Spleen (tissue), 11 donors: ENCODE results near the gene NUDT9. TPM values are rescaled to one million over a fixed set of nuclear protein-coding genes. Genes with fewer than 3 reads are reported as not detected.
"Not testable (repeated sequence)": the region's sequence is repeated elsewhere in the genome, so short reads cannot be mapped to it uniquely, and the experiment has no call there.

Experiments used
- DNase-seq: peaks from one replicate; pipeline ENCODE4 v3.0.0-alpha.2; 2020
- H3K27ac ChIP-seq, 8 donors: fragments of 200-600 bp; sonication (generic) in 7 of 8; 1 replicate in 4 of 8; 2 replicates in 4 of 8; pipeline versions ENCODE4 v1.5.0 to v1.8.0; 2016 to 2021; ENCODE audit warnings: inconsistent platforms in 4 of 8, mild to moderate bottlenecking in 4 of 8, moderate library complexity in 1 of 8
- H3K27me3 ChIP-seq, 7 donors: fragments of 200-600 bp; sonication (generic) in 6 of 7; replicated peaks in 1 of 7; 1 replicate in 4 of 7; 2 replicates in 3 of 7; pipeline versions ENCODE4 v1.5.0 to v1.8.0; 2016 to 2021; ENCODE audit warnings: inconsistent platforms in 3 of 7, mild to moderate bottlenecking in 1 of 7
- H3K36me3 ChIP-seq, 6 donors: fragments of 200-600 bp; sonication (generic) in 5 of 6; 1 replicate in 4 of 6; 2 replicates in 2 of 6; pipeline versions ENCODE4 v1.5.0 to v1.8.0; 2016 to 2021; ENCODE audit warnings: inconsistent platforms in 2 of 6
- H3K4me1 ChIP-seq, 6 donors: fragments of 200-600 bp; sonication (generic) in 5 of 6; 1 replicate in 3 of 6; 2 replicates in 3 of 6; pipeline versions ENCODE4 v1.5.0 to v1.8.0; 2016 to 2021; ENCODE audit warnings: inconsistent platforms in 3 of 6
- H3K4me3 ChIP-seq, 8 donors: fragments of 200-600 bp; sonication (generic) in 7 of 8; 1 replicate in 4 of 8; 2 replicates in 4 of 8; pipeline versions ENCODE4 v1.5.0 to v1.8.0; 2016 to 2021; ENCODE audit warnings: inconsistent platforms in 4 of 8, mild to moderate bottlenecking in 4 of 8, moderate library complexity in 2 of 8
- H3K9me3 ChIP-seq, 8 donors: fragments of 200-600 bp; sonication (generic) in 7 of 8; 1 replicate in 4 of 8; 2 replicates in 4 of 8; pipeline versions ENCODE4 v1.5.0 to v1.8.0; 2016 to 2021; ENCODE audit warnings: inconsistent platforms in 4 of 8
- POLR2A ChIP-seq, 3 donors: fragments of 450-650 bp; IDR thresholded peaks; one replicate each; pipeline ENCODE4 v1.5.1; 2017; ENCODE audit warnings: antibody characterized with exemption in 3 of 3, mild to moderate bottlenecking in 1 of 3
- POLR2AphosphoS5 ChIP-seq, 3 donors: sonication (generic); formaldehyde crosslinking; IDR thresholded peaks; one replicate each; pipeline ENCODE4 v1.5.1; 2017; ENCODE audit warnings: antibody characterized with exemption in 3 of 3
- WGBS, 5 donors: extraction: QIAGEN DNeasy Blood & Tissue Kit in 3 of 5; methylation state at CpG; one replicate each; pipeline versions ENCODE4 v1.1.5 to v1.1.7; 2013 to 2018; 5-methylcytosine and 5-hydroxymethylcytosine counted together
- intact Hi-C: fragments of 100-400 bp; cut with DNase I; formaldehyde crosslinking; loops from one replicate; pipeline ENCODE4 v1.15.0; 2023; ENCODE audit warnings: low total_unique reads
- polyA plus RNA-seq, 3 donors: library from polyadenylated mRNA; stranded (reverse); fragments of 200-250 nt; gene quantifications; one replicate each; pipeline ENCODE4 v1.2.1, GENCODE V29; 2013
- total RNA-seq, 7 donors: library from RNA; depleted of rRNA in 3 of 7; stranded (reverse); fragments of >200 nt in 3 of 7; fragmentation: NEBNext Ultra II Directional in 4 of 7; extraction: Animal tissue kit (Norgen Biotek cat#: 25700) in 4 of 7; gene quantifications; one replicate each; pipeline versions ENCODE4 v1.1.0 to v1.2.1, GENCODE V29; 2016 to 2021
- TF ChIP-seq, protein P1 (sequence below), 11 experiments: fragments of 200-600 bp in 7 of 11; fragments of 450-650 bp in 4 of 11; sonication (generic) in 4 of 11; IDR thresholded peaks in 8 of 11; conservative IDR thresholded peaks in 3 of 11; 1 replicate in 7 of 11; 2 replicates in 4 of 11; pipeline versions ENCODE4 v1.4.0 to v1.8.0; 2016 to 2021; ENCODE audit warnings: antibody characterized with exemption in 11 of 11, inconsistent platforms in 4 of 11, mild to moderate bottlenecking in 1 of 11
- donor health status: healthy with polysubstance abuse.
- donor health status: DM: no; HTN: no; CAD: no; lungs with moderate emphysema.
- donor health status: DM: no; HTN: no; CAD: no.
- donor health status: Bipolar disorder and iron deficiency.
- donor health status: healthy.
- donor health status: DM: no; HTN: no; CAD: no.
- donor health status: DM: yes; HTN: yes; CAD: no.

The NUDT9 gene
- total and polyA plus RNA-seq, 10 donors = 14.9 to 23.7 (median 20.5) TPM

DNA sequence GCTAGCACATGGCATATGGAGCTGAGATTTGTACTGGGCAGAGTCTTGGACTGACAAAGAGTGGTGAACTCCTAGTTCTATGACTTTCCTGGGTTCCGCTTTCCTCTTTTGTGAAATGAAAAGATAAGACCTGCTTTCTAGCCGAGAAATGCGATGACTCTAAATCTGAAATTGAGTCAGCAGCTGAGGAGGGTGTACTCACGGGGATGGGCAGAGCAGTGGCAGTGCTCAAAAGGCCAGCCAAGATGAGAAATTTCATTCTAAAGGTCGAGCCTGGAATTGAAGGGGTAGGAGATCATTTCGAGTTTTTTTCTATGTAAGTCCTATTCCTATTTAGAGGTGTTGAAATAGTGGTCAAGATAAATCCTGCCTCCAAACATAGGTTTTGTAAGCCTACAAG lies 47.0 kb downstream of the NUDT9 start:
- DNase-seq = no peak
- Histone ChIP-seq H3K36me3 (no peaks in the 10 kb centered on the region), H3K4me3 (no peak overlapping the region), H3K27ac (no peak overlapping the region), H3K4me1 (no peaks in the 10 kb centered on the region), H3K9me3 (no peaks in the 10 kb centered on the region), H3K27me3 (no peaks in the 10 kb centered on the region)
- WGBS, 5 donors = 82 to 92% (median 84%) methylated on average over 6 of the region's 6 CpGs
- intact Hi-C loops = loop anchor here (5.0 kb wide), 1 partner anchor 92 kb away; no protein-coding TSS in a partner anchor
- TF ChIP-seq, protein P1, sequence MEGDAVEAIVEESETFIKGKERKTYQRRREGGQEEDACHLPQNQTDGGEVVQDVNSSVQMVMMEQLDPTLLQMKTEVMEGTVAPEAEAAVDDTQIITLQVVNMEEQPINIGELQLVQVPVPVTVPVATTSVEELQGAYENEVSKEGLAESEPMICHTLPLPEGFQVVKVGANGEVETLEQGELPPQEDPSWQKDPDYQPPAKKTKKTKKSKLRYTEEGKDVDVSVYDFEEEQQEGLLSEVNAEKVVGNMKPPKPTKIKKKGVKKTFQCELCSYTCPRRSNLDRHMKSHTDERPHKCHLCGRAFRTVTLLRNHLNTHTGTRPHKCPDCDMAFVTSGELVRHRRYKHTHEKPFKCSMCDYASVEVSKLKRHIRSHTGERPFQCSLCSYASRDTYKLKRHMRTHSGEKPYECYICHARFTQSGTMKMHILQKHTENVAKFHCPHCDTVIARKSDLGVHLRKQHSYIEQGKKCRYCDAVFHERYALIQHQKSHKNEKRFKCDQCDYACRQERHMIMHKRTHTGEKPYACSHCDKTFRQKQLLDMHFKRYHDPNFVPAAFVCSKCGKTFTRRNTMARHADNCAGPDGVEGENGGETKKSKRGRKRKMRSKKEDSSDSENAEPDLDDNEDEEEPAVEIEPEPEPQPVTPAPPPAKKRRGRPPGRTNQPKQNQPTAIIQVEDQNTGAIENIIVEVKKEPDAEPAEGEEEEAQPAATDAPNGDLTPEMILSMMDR (IDR thresholded peaks at IDR 0.05 in 8 of 11, conservative IDR thresholded peaks at IDR 0.05 in 3 of 11) = no peak
- TF ChIP-seq POLR2AphosphoS5 (IDR thresholded peaks at IDR 0.05) (no peak), POLR2A (IDR thresholded peaks at IDR 0.05) (no peak)

- Histone ChIP-seq H3K27ac (no peak overlapping the region), H3K4me1 (no peaks in the 10 kb centered on the region), H3K9me3 (no peaks in the 10 kb centered on the region), H3K36me3 (peaks cover 0 to 23% (median 0%) of the 10 kb centered on the region in 6 donors), H3K27me3 (no peaks in the 10 kb centered on the region), H3K4me3 (no peak overlapping the region)
- TF ChIP-seq, protein P1 (IDR thresholded peaks at IDR 0.05 in 8 of 11, conservative IDR thresholded peaks at IDR 0.05 in 3 of 11) = no peak
- TF ChIP-seq POLR2A (IDR thresholded peaks at IDR 0.05) (no peak), POLR2AphosphoS5 (IDR thresholded peaks at IDR 0.05) (no peak)
- intact Hi-C loops = no loop called here
- 92 to 97% (median 94%) methylated on average over 3 of the region's 3 CpGs for WGBS, 5 donors
- no peak for DNase-seq
Observed at GRCh38 chr4:87476934-87477333, 54.6 kb downstream of the NUDT9 start.

DNA sequence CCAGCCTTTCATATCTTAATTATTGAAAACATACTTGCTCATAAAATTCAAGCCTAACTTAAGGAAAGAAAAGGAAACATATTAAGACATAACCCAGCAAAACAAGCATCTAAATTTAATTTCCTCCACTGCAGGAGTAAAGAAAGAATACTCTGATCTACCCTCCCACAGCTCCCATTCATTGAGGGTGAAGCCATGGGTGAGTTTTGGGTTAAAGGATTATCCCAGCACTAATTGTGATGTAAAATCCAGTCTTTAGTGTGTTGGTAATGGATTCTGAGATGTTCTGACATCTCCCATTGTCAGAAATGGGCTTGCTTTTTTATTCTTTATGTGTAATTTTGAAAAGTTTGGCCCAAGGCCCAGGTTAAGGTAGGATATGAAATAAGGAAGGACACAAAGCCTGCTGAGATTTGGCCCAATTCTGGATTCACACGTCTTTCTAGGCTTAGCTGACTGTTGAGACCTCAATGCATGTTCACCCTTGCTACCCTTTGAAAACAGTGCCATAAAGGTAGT lies 56.4 kb downstream of the NUDT9 start:
- H3K4me3 ChIP-seq = no peak overlapping the region
- no peak for DNase-seq
- no peaks in the 10 kb centered on the region for H3K4me1 ChIP-seq
- TF ChIP-seq POLR2A (IDR thresholded peaks at IDR 0.05) (no peak), POLR2AphosphoS5 (IDR thresholded peaks at IDR 0.05) (no peak)
- TF ChIP-seq, protein P1 (IDR thresholded peaks at IDR 0.05 in 8 of 11, conservative IDR thresholded peaks at IDR 0.05 in 3 of 11) = no peak
- no peaks in the 10 kb centered on the region for H3K27me3 ChIP-seq
- 76 to 100% (median 93%) methylated on average over 1 of the region's 1 CpG for WGBS, 5 donors
- intact Hi-C loops = no loop called here
- H3K36me3 ChIP-seq = peaks cover 0 to 23% (median 0%) of the 10 kb centered on the region in 6 donors
- H3K9me3 ChIP-seq = peaks cover 0 to 6% (median 2%) of the 10 kb centered on the region in 8 donors
- H3K27ac ChIP-seq = no peak overlapping the region

DNA sequence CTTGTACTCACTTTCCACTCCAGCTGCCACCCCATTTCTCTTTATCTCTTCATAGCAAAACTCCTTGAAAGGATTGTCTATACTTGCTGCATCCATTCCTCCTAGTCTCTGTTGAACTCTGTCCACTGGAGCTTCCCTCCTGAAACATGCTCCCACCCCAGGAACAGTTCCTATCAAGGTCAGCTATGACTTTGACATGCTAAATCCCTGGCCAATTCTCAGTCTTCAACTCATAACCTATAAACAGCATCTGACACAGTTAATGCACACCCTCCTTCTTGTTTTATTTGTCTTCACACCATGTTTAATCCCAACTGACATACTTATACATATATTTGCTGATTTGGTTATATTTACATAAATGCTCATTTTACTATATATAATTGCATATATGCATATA lies 59.0 kb downstream of the NUDT9 start:
- Histone ChIP-seq H3K4me1 (no peaks in the 10 kb centered on the region), H3K4me3 (no peak overlapping the region), H3K36me3 (peaks cover 0 to 23% (median 0%) of the 10 kb centered on the region in 6 donors), H3K27ac (no peak overlapping the region), H3K27me3 (no peaks in the 10 kb centered on the region), H3K9me3 (peaks cover 0 to 6% (median 2%) of the 10 kb centered on the region in 8 donors)
- TF ChIP-seq POLR2AphosphoS5 (IDR thresholded peaks at IDR 0.05) = no peak
- TF ChIP-seq POLR2A (IDR thresholded peaks at IDR 0.05) = no peak
- TF ChIP-seq, protein P1 (IDR thresholded peaks at IDR 0.05 in 8 of 11, conservative IDR thresholded peaks at IDR 0.05 in 3 of 11) = no peak
- intact Hi-C loops = no loop called here
- DNase-seq = no peak

DNA sequence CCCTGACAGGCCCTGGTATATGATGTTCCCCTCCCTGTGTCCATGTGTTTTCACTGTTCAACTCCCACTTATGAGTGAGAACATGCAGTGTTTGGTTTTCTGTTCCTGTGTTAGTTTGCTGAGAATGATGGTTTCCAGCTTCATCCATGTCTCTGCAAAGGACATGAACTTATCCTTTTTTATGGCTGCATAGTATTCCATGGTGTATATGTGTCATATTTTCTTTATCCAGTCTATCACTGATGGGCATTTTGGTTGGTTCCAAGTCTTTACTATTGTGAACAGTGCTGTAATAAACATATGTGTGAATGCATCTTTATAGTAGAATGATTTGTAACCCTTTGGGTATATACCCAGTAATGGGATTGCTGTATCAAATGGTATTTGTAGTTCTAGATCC lies 60.9 kb downstream of the NUDT9 start:
- H3K9me3 ChIP-seq, DNase-seq, intact Hi-C loops, H3K4me1 ChIP-seq, H3K27ac ChIP-seq, H3K27me3 ChIP-seq, H3K4me3 ChIP-seq: not testable (repeated sequence)
- H3K36me3 ChIP-seq = peaks cover 0 to 18% (median 0%) of the 10 kb centered on the region in 6 donors

DNA sequence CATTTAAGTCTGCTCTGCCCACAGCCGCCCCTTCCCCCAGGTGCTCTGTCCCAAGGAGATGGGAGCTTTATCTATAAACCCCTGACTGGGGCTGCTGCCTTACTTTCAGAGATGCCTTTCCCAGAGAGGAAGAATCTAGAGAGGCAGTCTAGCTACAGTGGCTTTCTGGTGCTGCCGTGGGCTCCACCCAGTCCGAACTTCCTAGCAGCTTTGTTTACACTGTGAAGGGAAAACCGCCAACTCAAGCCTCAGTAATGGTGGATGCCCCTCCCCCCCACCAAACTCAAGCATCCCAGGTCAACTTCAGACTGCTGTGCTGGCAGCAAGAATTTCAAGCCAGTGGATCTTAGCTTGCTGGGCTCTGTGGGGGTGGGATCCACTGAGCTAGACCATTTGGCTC lies 66.3 kb downstream of the NUDT9 start:
- DNase-seq, H3K4me3 ChIP-seq, H3K27ac ChIP-seq, H3K27me3 ChIP-seq, intact Hi-C loops: not testable (repeated sequence)
- H3K36me3 ChIP-seq = peaks cover 0 to 18% (median 3%) of the 10 kb centered on the region in 6 donors
- 81 to 100% (median 92%) methylated on average over 1 to 4 of the region's 4 CpGs for WGBS, 5 donors
- peaks cover 0 to 11% (median 3%) of the 10 kb centered on the region in 8 donors for H3K9me3 ChIP-seq
- peaks cover 2 to 12% (median 6%) of the 10 kb centered on the region in 6 donors for H3K4me1 ChIP-seq
